HG03469 (cell line): ENCODE data around the gene CCDC89.
"Not testable (repeated sequence)": the region's sequence is repeated elsewhere in the genome, so short reads cannot be mapped to it uniquely, and the experiment has no call there.

Experiments
- ATAC-seq: cut with Tn5 transposase; IDR thresholded peaks from one replicate; pipeline ENCODE4 v1.9.1; 2021; ENCODE audit warnings: mild to moderate bottlenecking, moderate library complexity, moderate number of reproducible peaks; ENCODE audit not compliant: unreplicated experiment

The CCDC89 gene

DNA sequence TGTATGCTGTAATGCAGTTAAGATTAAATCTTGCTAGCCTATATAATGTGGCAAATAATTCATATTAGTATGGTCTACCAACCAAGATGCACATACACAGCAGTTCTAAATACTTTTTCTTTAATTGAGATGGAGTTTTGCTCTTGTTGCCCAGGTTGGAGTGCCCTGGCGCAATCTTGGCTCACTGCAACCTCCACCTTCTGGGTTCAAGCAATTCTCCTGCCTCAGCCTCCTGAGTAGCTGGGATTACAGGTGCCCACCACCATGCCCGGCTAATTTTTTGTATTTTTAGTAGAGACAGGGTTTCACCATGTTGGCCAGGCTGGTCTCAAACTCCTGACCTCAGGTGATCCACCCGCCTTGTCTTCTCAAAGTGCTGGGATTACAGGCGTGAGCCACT, 31.7 kb downstream of the CCDC89 start:
- not testable (repeated sequence) for ATAC-seq

DNA sequence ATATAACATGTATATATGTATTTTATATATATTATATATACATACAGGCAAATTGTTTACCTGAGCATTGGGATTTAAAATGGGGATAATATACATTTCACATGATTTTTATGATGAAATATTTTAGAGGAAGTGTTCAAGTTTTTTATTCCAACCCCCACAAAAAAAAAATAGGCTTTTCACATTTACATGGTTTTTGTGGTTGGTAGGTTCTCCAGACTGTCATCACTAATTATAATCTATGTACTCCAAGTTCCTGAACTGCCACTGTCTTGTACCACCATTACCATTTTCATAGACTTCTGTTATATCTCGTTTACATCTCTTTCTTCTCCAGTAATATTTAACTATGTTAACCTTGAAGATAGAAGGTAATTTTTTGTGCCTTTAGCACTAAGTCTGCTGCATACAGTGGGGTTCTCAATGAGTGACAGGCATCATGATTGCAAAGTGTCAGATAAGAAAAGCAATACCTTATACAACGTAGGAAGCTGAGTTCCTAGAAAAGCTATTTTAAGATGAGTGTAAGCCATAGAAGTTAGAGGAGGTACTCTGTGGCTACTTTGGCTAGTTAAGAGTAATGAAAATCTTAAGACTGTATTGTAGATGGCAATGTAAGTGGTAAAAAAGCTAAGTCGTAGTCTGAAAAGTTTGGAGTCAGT, 33.1 kb downstream of the CCDC89 start:
- ATAC-seq = no peak

DNA sequence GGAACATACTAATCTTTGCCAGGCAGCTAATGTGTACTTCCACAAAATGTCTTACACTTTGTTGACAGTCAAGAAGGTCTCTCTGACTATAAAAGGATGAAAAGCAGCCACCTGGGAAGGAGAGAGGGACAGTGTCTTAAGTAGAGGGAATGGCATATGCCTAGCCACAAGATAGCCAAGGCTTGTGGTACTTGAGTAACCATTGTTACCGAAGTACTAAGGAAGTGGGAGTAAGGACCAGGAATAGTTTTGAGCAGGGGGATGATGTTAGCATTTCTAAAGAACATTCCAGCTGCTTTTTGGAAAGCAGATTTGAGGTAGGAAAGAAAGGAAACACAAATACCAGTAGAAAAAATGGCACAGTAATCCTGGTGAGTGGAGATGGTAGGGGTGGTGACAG, 34.9 kb downstream of the CCDC89 start:
- ATAC-seq = no peak

GRCh38 chr11:85647604-85648299, 38.2 kb downstream of the CCDC89 start, which contains the start of gene TMEM126A:
TMEM126A (plus strand) TSS chr11:85647967; CDS start chr11:85650256, 2,289 bp downstream.
- ATAC-seq = peak; percentile 98

GRCh38 chr11:85647078-85647477, 38.9 kb downstream of the CCDC89 start:
- ATAC-seq = no peak

DNA sequence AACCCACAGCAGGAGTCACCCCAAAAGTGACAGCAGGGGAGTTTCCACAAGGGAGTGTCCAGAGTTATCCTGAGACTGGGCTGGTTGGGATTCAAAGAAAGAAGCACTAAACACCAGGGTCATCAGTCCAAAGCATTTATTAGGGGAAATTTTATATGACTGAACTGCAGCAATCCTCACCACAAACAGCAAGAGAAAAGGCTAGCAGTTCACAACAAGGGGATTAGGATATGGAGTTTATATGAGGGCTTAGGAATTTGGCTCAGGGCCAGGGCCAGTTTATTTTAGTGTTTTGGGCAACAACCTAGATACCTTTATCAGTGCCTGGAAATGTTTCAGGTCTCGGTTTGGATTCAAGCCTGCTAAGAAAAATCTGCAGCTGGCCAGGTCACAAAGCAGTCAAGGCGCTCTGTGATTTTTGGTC, 42.8 kb downstream of the CCDC89 start:
- no peak for ATAC-seq

- no peak for ATAC-seq
Observed at GRCh38 chr11:85634747-85635146, 51.2 kb downstream of the CCDC89 start.
